Stimulated activated CD4-positive, alpha-beta T cell treated with anti-CD3 and anti-CD28 coated beads, Interleukin-15, amount 100 ng/mL, for 1 hour (primary cell): ENCODE data around the gene ARHGAP42.

Experiments
- DNase-seq, 2 donors: peaks; one replicate each; pipeline ENCODE4 v3.0.0-alpha.2; 2020; ENCODE audit warnings: low read depth in 1 of 2, low spot score in 1 of 2

Gene ARHGAP42

GRCh38 chr11:100756559-100756958, 69.5 kb downstream of the ARHGAP42 start:
- no peak for DNase-seq

- DNase-seq = no peak
Measured at GRCh38 chr11:100757646-100758045, 70.6 kb downstream of the ARHGAP42 start.

- DNase-seq = no peak
Measured at GRCh38 chr11:100759106-100759505, 72.0 kb downstream of the ARHGAP42 start.

GRCh38 chr11:100759856-100760255, 72.8 kb downstream of the ARHGAP42 start:
- no peak for DNase-seq

- no peak for DNase-seq
Measured at GRCh38 chr11:100760744-100761143, 73.7 kb downstream of the ARHGAP42 start.

- DNase-seq = no peak
Measured at GRCh38 chr11:100761841-100762240, 74.8 kb downstream of the ARHGAP42 start.

- DNase-seq = no peak
Measured at GRCh38 chr11:100766764-100767163, 79.7 kb downstream of the ARHGAP42 start.

GRCh38 chr11:100769165-100769564, 82.1 kb downstream of the ARHGAP42 start:
- DNase-seq = no peak

- no peak for DNase-seq
Measured at GRCh38 chr11:100769617-100770016, 82.5 kb downstream of the ARHGAP42 start.

- DNase-seq = no peak
Measured at GRCh38 chr11:100774132-100774531, 87.0 kb downstream of the ARHGAP42 start.

- DNase-seq = no peak
Measured at GRCh38 chr11:100774859-100775258, 87.8 kb downstream of the ARHGAP42 start.

GRCh38 chr11:100776212-100776896, 89.3 kb downstream of the ARHGAP42 start:
- no peak for DNase-seq

GRCh38 chr11:100777103-100777502, 90.0 kb downstream of the ARHGAP42 start:
- no peak for DNase-seq

GRCh38 chr11:100777736-100778135, 90.6 kb downstream of the ARHGAP42 start:
- no peak for DNase-seq

- no peak for DNase-seq
Measured at GRCh38 chr11:100778166-100778785, 91.2 kb downstream of the ARHGAP42 start.

GRCh38 chr11:100780470-100780869, 93.4 kb downstream of the ARHGAP42 start:
- DNase-seq = no peak

- DNase-seq = no peak
Measured at GRCh38 chr11:100785148-100785983, 98.3 kb downstream of the ARHGAP42 start.

- no peak for DNase-seq
Measured at GRCh38 chr11:100788561-100789295, 101.6 kb downstream of the ARHGAP42 start.

- no peak for DNase-seq
Measured at GRCh38 chr11:100789500-100789899, 102.4 kb downstream of the ARHGAP42 start.

GRCh38 chr11:100790073-100790472, 103.0 kb downstream of the ARHGAP42 start:
- DNase-seq = no peak

GRCh38 chr11:100791103-100791502, 104.0 kb downstream of the ARHGAP42 start:
- no peak for DNase-seq
